Measurements from ENCODE around the gene SEMA3D.

SEMA3D gene

GRCh38 chr7:85070967-85071628 is 115.8 kb downstream of the SEMA3D start:
- DNase-seq, result no peak

GRCh38 chr7:85068799-85069198 is 118.1 kb downstream of the SEMA3D start:
- DNase-seq, result no peak

GRCh38 chr7:85067371-85067770 is 119.5 kb downstream of the SEMA3D start:
- no peak for DNase-seq

- DNase-seq, result no peak
Observed at GRCh38 chr7:85065888-85066485, 120.9 kb downstream of the SEMA3D start.

- DNase-seq, result no peak
Observed at GRCh38 chr7:85065306-85065705, 121.5 kb downstream of the SEMA3D start.

GRCh38 chr7:85062651-85063050 is 124.2 kb downstream of the SEMA3D start:
- no peak for DNase-seq

GRCh38 chr7:85061456-85061855 is 125.4 kb downstream of the SEMA3D start:
- DNase-seq, result no peak

GRCh38 chr7:85060696-85061095 is 126.2 kb downstream of the SEMA3D start:
- no peak for DNase-seq

GRCh38 chr7:85055906-85056305 is 130.9 kb downstream of the SEMA3D start:
- no peak for DNase-seq

- DNase-seq, result no peak
Observed at GRCh38 chr7:85055196-85055595, 131.7 kb downstream of the SEMA3D start.

- no peak for DNase-seq
Observed at GRCh38 chr7:85054306-85054705, 132.6 kb downstream of the SEMA3D start.

GRCh38 chr7:85052894-85053293 is 134.0 kb downstream of the SEMA3D start:
- DNase-seq, result no peak

GRCh38 chr7:85052056-85052737 is 134.7 kb downstream of the SEMA3D start:
- no peak for DNase-seq

- DNase-seq, result no peak
Observed at GRCh38 chr7:85046534-85046933, 140.3 kb downstream of the SEMA3D start.

- peak; percentile 15 for DNase-seq
Observed at GRCh38 chr7:85041605-85042216, 145.1 kb downstream of the SEMA3D start.

GRCh38 chr7:85039196-85039923 is 147.5 kb downstream of the SEMA3D start:
- DNase-seq, result no peak

- DNase-seq, result no peak
Observed at GRCh38 chr7:85038466-85038865, 148.4 kb downstream of the SEMA3D start.

GRCh38 chr7:85033263-85033662 is 153.6 kb downstream of the SEMA3D start:
- no peak for DNase-seq

GRCh38 chr7:85031475-85031874 is 155.4 kb downstream of the SEMA3D start:
- DNase-seq, result no peak

GRCh38 chr7:85030893-85031292 is 156.0 kb downstream of the SEMA3D start:
- no peak for DNase-seq

- no peak for DNase-seq
Observed at GRCh38 chr7:85025312-85025756, 161.5 kb downstream of the SEMA3D start.

- no peak for DNase-seq
Observed at GRCh38 chr7:85023916-85024315, 162.9 kb downstream of the SEMA3D start.

- DNase-seq, result peak; percentile 31
Observed at GRCh38 chr7:85023066-85023712, 163.7 kb downstream of the SEMA3D start.

Measured in NCI-H1436 (cell line).